GM12874 (cell line): Measurements from ENCODE around the gene PHLDB2.
A peak's percentile ranks its signal among the peaks of the same experiment; 100 is the strongest.

ENCODE experiments used
- CTCF ChIP-seq: IDR thresholded peaks from 2 replicates; pipeline ENCODE4 v1.5.1; 2011; ENCODE audit warnings: low read depth, mild to moderate bottlenecking, control low read depth, low read length, moderate library complexity; ENCODE audit not compliant: insufficient read depth

Gene PHLDB2

GRCh38 chr3:111884411-111885018, 25.4 kb downstream of the PHLDB2 start:
- TF ChIP-seq CTCF: no peak

- TF ChIP-seq CTCF: no peak
Observed at GRCh38 chr3:111885578-111885977, 26.5 kb downstream of the PHLDB2 start.

- TF ChIP-seq CTCF: no peak
Observed at GRCh38 chr3:111890051-111890580, 31.1 kb downstream of the PHLDB2 start.

GRCh38 chr3:111892070-111892469, 33.0 kb downstream of the PHLDB2 start:
- TF ChIP-seq CTCF: no peak

GRCh38 chr3:111895071-111895470, 36.0 kb downstream of the PHLDB2 start:
- TF ChIP-seq CTCF: 0 out of 2 replicates have a peak, but pooled peaks have one; percentile 21

DNA sequence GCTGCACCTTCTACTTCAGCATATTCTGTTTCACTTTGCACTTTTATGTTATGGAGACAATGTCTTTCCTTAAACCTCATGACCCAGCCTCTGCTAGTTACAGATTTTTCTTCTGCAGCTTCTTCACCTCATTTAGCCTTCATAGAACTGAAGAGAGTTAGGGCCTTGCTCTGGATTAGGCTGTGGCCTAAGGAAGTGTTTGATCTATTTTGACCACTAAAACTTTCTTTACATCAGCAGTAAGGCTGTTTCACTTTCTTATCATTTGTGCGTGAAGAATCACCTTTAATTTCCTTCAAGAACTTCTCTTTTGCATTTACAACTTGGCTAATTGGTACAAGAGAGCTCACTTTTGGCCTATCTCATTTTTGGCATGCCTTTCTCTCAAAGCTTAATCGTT, 40.9 kb downstream of the PHLDB2 start:
- no peak for TF ChIP-seq CTCF

GRCh38 chr3:111901637-111902036, 42.6 kb downstream of the PHLDB2 start:
- TF ChIP-seq CTCF: no peak
